ENCODE data around the gene PHF5A.

DNA sequence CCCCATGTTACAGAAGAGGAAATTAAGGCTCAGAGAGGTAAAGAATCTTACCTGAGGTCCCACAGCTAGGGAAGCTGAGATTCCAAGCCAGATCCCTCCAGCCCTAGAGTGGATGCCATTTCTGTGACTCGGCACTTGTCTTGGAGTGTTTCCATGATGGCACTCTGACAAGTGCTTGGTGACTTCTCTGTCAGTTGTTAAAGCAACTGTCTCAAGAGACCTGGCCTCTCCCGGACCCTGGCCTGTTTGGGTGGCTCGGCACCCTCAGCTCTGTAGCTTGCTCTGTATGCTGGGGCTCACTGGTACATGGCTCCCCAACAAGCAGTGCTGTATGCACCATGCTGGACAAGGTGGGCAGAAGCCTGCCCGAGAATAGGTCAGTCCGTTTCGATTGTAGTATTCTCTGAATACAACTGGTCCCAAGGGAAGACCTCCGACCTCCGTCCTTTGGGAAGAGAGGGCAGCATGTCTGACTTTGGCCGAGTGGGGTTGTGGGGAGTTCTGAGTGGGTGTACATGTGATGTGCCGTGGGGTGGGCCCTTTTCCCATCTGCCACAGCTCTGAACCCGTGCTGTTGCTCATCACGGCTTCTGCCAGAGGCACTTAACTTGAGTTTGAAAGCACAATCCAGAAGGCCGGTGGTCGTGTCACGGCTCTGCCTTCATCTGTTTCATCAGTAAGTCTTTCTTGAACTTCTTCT is 12.8 kb upstream of the PHF5A start:
- no peak for TF ChIP-seq POLR2A (IDR thresholded peaks at IDR 0.05)
- TF ChIP-seq CTCF (IDR thresholded peaks at IDR 0.05) = no peak

Measured in breast epithelium (tissue), 3 donors.